ENCODE measurements around the gene HOXA4. TPM values are rescaled to one million over a fixed set of nuclear protein-coding genes. Genes with fewer than 3 reads are reported as not detected.

HOXA4 gene
- total and polyA plus RNA-seq, 2 of the 4 experiments (the other 2 are of a cell fraction) = 0.36 to 8.0 TPM

- Histone ChIP-seq H3K9me1 (ENCODE audit: insufficient read depth, low read length) (no peaks in the 10 kb centered on the region), H2BK5ac (ENCODE audit: low read depth, low read length, poor library complexity, severe bottlenecking) (no peak overlapping the region), H3K56ac (ENCODE audit: extremely low read depth, insufficient read depth, low read length) (no peak overlapping the region), H3K9me3 (ENCODE audit: control insufficient read depth, insufficient read depth, low read length) (peaks cover 3% of the 10 kb centered on the region; the same call in 1 of the 2 replicates), H2AFZ (replicated peaks; ENCODE audit: low read length, poor library complexity) (peak overlapping the region; percentile 98), H4K20me1 (ENCODE audit: insufficient read depth, low read length) (no peaks in the 10 kb centered on the region), H3K14ac (replicated peaks; ENCODE audit: low read depth, low read length) (no peak overlapping the region), H3K9ac (ENCODE audit: low read depth, low read length) (no peak overlapping the region), H3K4me3 (ENCODE audit: insufficient read depth, low read depth, low read length) (no peak overlapping the region), H2AK9ac (replicated peaks; ENCODE audit: low read depth, low read length, poor library complexity) (peak overlapping the region; percentile 63), H4K8ac (ENCODE audit: low read depth in 2 of 2, low read length in 2 of 2) (no peak overlapping the region), H4K91ac (ENCODE audit: insufficient read depth, low read depth, low read length) (no peak overlapping the region), H3K27ac (ENCODE audit: insufficient read depth, low read length) (no peak overlapping the region), H2BK20ac (ENCODE audit: low read depth, low read length) (no peak overlapping the region), H3K4me1 (ENCODE audit: control insufficient read depth, insufficient read depth, low read length) (peaks cover 1% of the 10 kb centered on the region; the same call in 1 of the 2 replicates), H3K18ac (ENCODE audit: low read depth, low read length) (no peak overlapping the region), H3K36me3 (ENCODE audit: control insufficient read depth, insufficient read depth, low read length) (no peaks in the 10 kb centered on the region), H3K23ac (ENCODE audit: low read depth, low read length) (no peak overlapping the region), H2AK5ac (ENCODE audit: low read depth, low read length) (no peak overlapping the region), H3K79me1 (ENCODE audit: low read depth in 1 of 2, low read length in 2 of 2) (0 out of 4 replicates have a peak, but pooled peaks cover 0 to 3% of the 10 kb centered on the region in 2 experiments), H3K27me3 (ENCODE audit: control insufficient read depth, insufficient read depth, low read length) (peaks cover 22% of the 10 kb centered on the region), H4K5ac (ENCODE audit: low read depth, low read length) (no peak overlapping the region), H2BK120ac (ENCODE audit: low read depth, low read length) (no peak overlapping the region), H3K4ac (ENCODE audit: low read depth, low read length) (no peak overlapping the region), H3K4me2 (ENCODE audit: low read depth, low read length) (no peak overlapping the region), H2BK15ac (ENCODE audit: low read depth, low read length) (no peak overlapping the region)
- CTCF ChIA-PET = interaction anchor here (1.3 to 1.8 kb wide), 4 partner anchors 19 to 1069 kb away, joined by 5 to 29 read pairs (median 6); no protein-coding TSS in a partner anchor
- DNase-seq = no peak
- no peak for ATAC-seq (ENCODE audit: low read depth)
- intact Hi-C loops (cut with micrococcal nuclease) (loop anchor here (2.0 to 10.0 kb wide), 3 partner anchors 958 to 1905 kb away; partner anchors contain the start of genes CBX3 and HNRNPA2B1), dilution Hi-C loops (cut with HindIII; ENCODE audit: low sequenced_read_pairs, unreplicated experiment) (no loop called here), in situ Hi-C loops (cut with MboI; ENCODE audit: low sequenced_read_pairs) (no loop called here)
- 91% methylated on average over 7 of the region's 23 CpGs; no CpG with 5 or more reads in 1 of the 2 experiments for WGBS, 2 experiments (ENCODE audit: extremely low coverage in 2 of 2, insufficient read length in 1 of 2)
- POLR2A ChIA-PET (ENCODE audit: unreplicated experiment) = no interaction called here
- TF ChIP-seq USF2 (IDR thresholded peaks at IDR 0.05; ENCODE audit: low read depth, low read length) (no peak), POLR2A (IDR thresholded peaks at IDR 0.05; ENCODE audit: low read depth, low read length) (no peak), MXI1 (IDR thresholded peaks at IDR 0.05; ENCODE audit: borderline replicate concordance, low read depth, low read length) (no peak), CEBPB (IDR thresholded peaks at IDR 0.05; ENCODE audit: low read depth, low read length) (no peak), RFX5 (IDR thresholded peaks at IDR 0.05; ENCODE audit: low read depth, low read length) (no peak), MAFK (IDR thresholded peaks at IDR 0.05; ENCODE audit: low read depth, low read length) (no peak), SMC3 (IDR thresholded peaks at IDR 0.05; ENCODE audit: low read depth, low read length) (no peak), NFE2L2 (IDR thresholded peaks at IDR 0.05; ENCODE audit: low read depth, low read length) (no peak), CHD1 (IDR thresholded peaks at IDR 0.05; ENCODE audit: low read depth, low read length) (no peak), RCOR1 (IDR thresholded peaks at IDR 0.05; ENCODE audit: insufficient replicate concordance, low read length) (no peak), FOS (IDR thresholded peaks at IDR 0.05; ENCODE audit: low read depth, low read length) (no peak), RAD21 (IDR thresholded peaks at IDR 0.05; ENCODE audit: low read length) (no peak), ELK1 (IDR thresholded peaks at IDR 0.05; ENCODE audit: borderline replicate concordance, low read depth, low read length) (no peak)
- BruUV-seq (replicated peaks) = no TSS peak
Observed at GRCh38 chr7:27160145-27160545, 29.6 kb upstream of the HOXA4 start.

Measured in IMR-90 (cell line).